ENCODE results near the gene LRRTM3.

DNA sequence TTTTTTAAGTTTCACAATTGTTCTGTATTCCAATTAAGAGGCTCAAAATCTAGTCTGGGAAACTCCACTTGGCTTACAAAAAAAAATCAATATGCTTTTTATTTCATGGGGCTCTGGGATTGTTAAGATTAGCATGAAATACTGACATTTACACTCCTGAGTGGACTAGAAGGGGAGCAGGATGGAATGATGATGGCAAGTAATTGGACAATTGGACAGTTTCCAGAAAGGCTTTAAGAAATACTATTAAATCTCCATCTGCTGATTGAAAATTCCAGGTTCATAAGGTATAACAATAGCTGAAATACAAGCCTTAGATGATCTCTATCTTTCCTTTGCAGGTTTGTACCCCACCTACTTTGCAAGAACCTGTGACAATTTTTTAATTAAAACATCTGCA, 184.4 kb downstream of the LRRTM3 start:
- TF ChIP-seq, protein P1, sequence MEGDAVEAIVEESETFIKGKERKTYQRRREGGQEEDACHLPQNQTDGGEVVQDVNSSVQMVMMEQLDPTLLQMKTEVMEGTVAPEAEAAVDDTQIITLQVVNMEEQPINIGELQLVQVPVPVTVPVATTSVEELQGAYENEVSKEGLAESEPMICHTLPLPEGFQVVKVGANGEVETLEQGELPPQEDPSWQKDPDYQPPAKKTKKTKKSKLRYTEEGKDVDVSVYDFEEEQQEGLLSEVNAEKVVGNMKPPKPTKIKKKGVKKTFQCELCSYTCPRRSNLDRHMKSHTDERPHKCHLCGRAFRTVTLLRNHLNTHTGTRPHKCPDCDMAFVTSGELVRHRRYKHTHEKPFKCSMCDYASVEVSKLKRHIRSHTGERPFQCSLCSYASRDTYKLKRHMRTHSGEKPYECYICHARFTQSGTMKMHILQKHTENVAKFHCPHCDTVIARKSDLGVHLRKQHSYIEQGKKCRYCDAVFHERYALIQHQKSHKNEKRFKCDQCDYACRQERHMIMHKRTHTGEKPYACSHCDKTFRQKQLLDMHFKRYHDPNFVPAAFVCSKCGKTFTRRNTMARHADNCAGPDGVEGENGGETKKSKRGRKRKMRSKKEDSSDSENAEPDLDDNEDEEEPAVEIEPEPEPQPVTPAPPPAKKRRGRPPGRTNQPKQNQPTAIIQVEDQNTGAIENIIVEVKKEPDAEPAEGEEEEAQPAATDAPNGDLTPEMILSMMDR (IDR thresholded peaks at IDR 0.05): no peak
- TF ChIP-seq ZFX (IDR thresholded peaks at IDR 0.05; ENCODE audit: borderline replicate concordance): no peak

Data from 22Rv1 (cell line).